GM12878 (cell line): ENCODE data around the gene TRMT10C. TPM values are rescaled to one million over a fixed set of nuclear protein-coding genes. Genes with fewer than 3 reads are reported as not detected.

ENCODE experiments used
- ATAC-seq: fragments of 200-7000 bp; cut with Tn5 transposase; 3 replicates; pipeline ENCODE4 v1.9.1; 2020; ENCODE audit warnings: mild to moderate bottlenecking, moderate library complexity
- BruUV-seq: library from RNA; stranded (reverse); fragments of 400-500 nt; replicated peaks from 2 replicates; lab custom pipeline; 2021; lab: Mats Ljungman, UMichigan
- CTCF ChIA-PET: fragments of 300-600 bp; sonication (Branson Sonifier 250); formaldehyde crosslinking; extraction: SDS; loops from one replicate; lab custom pipeline; 2021; ENCODE audit warnings: inconsistent platforms; lab: Yijun Ruan, JAX
- POLR2A ChIA-PET: fragments of 350-600 bp; formaldehyde crosslinking; extraction: SDS; loops from one replicate; lab custom pipeline; 2021; ENCODE audit warnings: inconsistent platforms; lab: Charles Lee
- RAD21 ChIA-PET: fragments of 300-600 bp; sonication (Branson Sonifier 250); formaldehyde crosslinking; loops from one replicate; lab custom pipeline; 2023; ENCODE audit warnings: antibody characterized with exemption; ENCODE audit not compliant: unreplicated experiment; lab: Charles Lee
- SMC1A ChIA-PET: fragments of 300-600 bp; sonication (Branson Sonifier 250); formaldehyde crosslinking; loops from one replicate; lab custom pipeline; 2023; ENCODE audit not compliant: unreplicated experiment, uncharacterized antibody; lab: Charles Lee
- DNase-seq: peaks from one replicate; pipeline ENCODE4 v3.0.0-alpha.2; 2011; ENCODE audit warnings: low read depth, low spot score
- FAIRE-seq: peaks from 3 replicates; lab custom pipeline; 2011; peaks lifted over from hg19 to GRCh38; lab: Jason Lieb, UNC
- H2AFZ ChIP-seq: 2 replicates; pipeline ENCODE4 v1.6.0; 2011; ENCODE audit warnings: low read depth, low read length, control low read depth; ENCODE audit not compliant: control insufficient read depth
- H3K27ac ChIP-seq: 2 replicates; pipeline ENCODE4 v1.5.1; 2011; ENCODE audit warnings: control low read depth; ENCODE audit not compliant: control insufficient read depth, insufficient read depth
- H3K27me3 ChIP-seq, 2 experiments: replicated peaks in 1 of 2; 2 replicates each; pipeline versions ENCODE4 v1.6.0 to v1.6.1; 2011; ENCODE audit warnings: low read length in 1 of 2; ENCODE audit not compliant: control insufficient read depth in 2 of 2, insufficient read depth in 2 of 2
- H3K36me3 ChIP-seq, 2 experiments: 2 replicates each; pipeline ENCODE4 v1.5.1; 2011; ENCODE audit warnings: low read length in 1 of 2; ENCODE audit not compliant: control insufficient read depth in 2 of 2, insufficient read depth in 2 of 2
- H3K4me1 ChIP-seq: 2 replicates; pipeline ENCODE4 v1.6.1; 2011; ENCODE audit warnings: mild to moderate bottlenecking, low read length, moderate library complexity, mixed read lengths; ENCODE audit not compliant: control insufficient read depth, insufficient read depth
- H3K4me2 ChIP-seq: 2 replicates; pipeline ENCODE4 v1.6.0; 2011; ENCODE audit warnings: control low read depth; ENCODE audit not compliant: control insufficient read depth, insufficient read depth
- H3K4me3 ChIP-seq: fragments of 200-600 bp; sonication (generic); 2 replicates; pipeline ENCODE4 v1.5.1; 2016
- H3K79me2 ChIP-seq: 2 replicates; pipeline ENCODE4 v1.6.0; 2011; ENCODE audit warnings: low read length; ENCODE audit not compliant: control insufficient read depth, insufficient read depth
- H3K9ac ChIP-seq: 2 replicates; pipeline ENCODE4 v1.8.0; 2011; ENCODE audit warnings: low read length, control low read depth, mixed read lengths; ENCODE audit not compliant: control insufficient read depth, insufficient read depth
- H3K9me3 ChIP-seq: replicated peaks from 3 replicates; pipeline ENCODE4 v1.5.1; 2011; ENCODE audit warnings: mild to moderate bottlenecking, low read length; ENCODE audit not compliant: control insufficient read depth, insufficient read depth
- H4K20me1 ChIP-seq: 2 replicates; pipeline ENCODE4 v1.6.0; 2011; ENCODE audit not compliant: control insufficient read depth, insufficient read depth
- CUX1 ChIP-seq: IDR thresholded peaks from 2 replicates; pipeline ENCODE4 v1.6.1; 2012; ENCODE audit warnings: improper control_type of control experiment, low read depth, low read length; ENCODE audit not compliant: insufficient replicate concordance
- GABPA ChIP-seq: IDR thresholded peaks from 2 replicates; pipeline ENCODE4 v1.6.1; 2014; ENCODE audit warnings: antibody characterized with exemption, low read depth, mild to moderate bottlenecking, inconsistent platforms
- PAX5 ChIP-seq: IDR thresholded peaks from 2 replicates; pipeline ENCODE4 v1.6.1; 2011; ENCODE audit warnings: low read depth, low read length, borderline replicate concordance
- WGBS: methylation state at CpG from one replicate; pipeline ENCODE4 v1.1.6; 2016; ENCODE audit warnings: low lambda C conversion rate; ENCODE audit not compliant: insufficient replicate concordance, insufficient coverage; ENCODE audit errors: missing lambda C conversion rate; 5-methylcytosine and 5-hydroxymethylcytosine counted together
- in situ Hi-C: fragments of 300-500 bp; cut with MboI; formaldehyde crosslinking; loops from 9 replicates; pipeline ENCODE4 v1.14.3; 2018; ENCODE audit warnings: mixed read lengths
- intact Hi-C: fragments of 100-400 bp; cut with micrococcal nuclease; formaldehyde crosslinking; loops from one replicate; pipeline ENCODE4 v1.14.2; 2022; ENCODE audit not compliant: unreplicated experiment
- polyA plus RNA-seq, 11 experiments: library from polyadenylated mRNA; depleted of rRNA in 4 of 11; unstranded in 6 of 11; stranded (reverse) in 5 of 11; fragments of >200 nt; fragmentation: Nextera tagmentation in 4 of 11; fragmentation: Illumina TruSeq in 1 of 11; extraction: Ambion mirVana in 4 of 11; extraction: Trizol in 1 of 11; gene quantifications; 1 replicate in 1 of 11; 2 replicates in 10 of 11; pipeline versions ENCODE4 v1.2.1 to v1.2.3, GENCODE V29; 2011 to 2016; ENCODE audit warnings: inconsistent platforms in 2 of 11, missing spikeins in 2 of 11, low read depth in 1 of 11
- total RNA-seq, 4 experiments: library from RNA; depleted of rRNA in 3 of 4; stranded (reverse); fragments of >200 nt in 3 of 4; fragmentation: Illumina TruSeq in 1 of 4; extraction: Trizol in 1 of 4; gene quantifications; 2 replicates each; pipeline versions ENCODE4 v1.2.1 to v1.2.3, GENCODE V29; 2013 to 2021
- TF ChIP-seq, protein P1 (sequence below): fragments of 450-650 bp; IDR thresholded peaks from 2 replicates; pipeline ENCODE4 v1.6.1; 2016; ENCODE audit warnings: mild to moderate bottlenecking

TRMT10C gene
- total and polyA plus RNA-seq, 10 of the 15 experiments (the other 5 are each of a cell fraction or from before 2014, with no cell fraction given) = 33.0 to 82.1 (median 47.1) TPM

- no peak overlapping the region for H3K27ac ChIP-seq
- peaks cover 65% of the 10 kb centered on the region for H3K79me2 ChIP-seq
- H2AFZ ChIP-seq = no peak overlapping the region
- no peak overlapping the region for H3K9ac ChIP-seq
- no peaks in the 10 kb centered on the region for H3K9me3 ChIP-seq
- no peak for ATAC-seq
- intact Hi-C loops = no loop called here
- ChIA-PET RAD21 (interaction anchor here (1.0 to 1.4 kb wide), 3 partner anchors 55 to 107 kb away, joined by 3 to 4 read pairs (median 4); no protein-coding TSS in a partner anchor), CTCF (interaction anchor here (1.1 to 2.2 kb wide), 5 partner anchors 16 to 648 kb away, joined by 3 to 6 read pairs (median 3); no protein-coding TSS in a partner anchor), POLR2A (interaction anchor here (0.9 kb wide), 1 partner anchor 101 kb away, joined by 3 read pairs; no protein-coding TSS in a partner anchor), SMC1A (interaction anchor here (0.6 to 3.4 kb wide), 4 partner anchors 12 to 247 kb away, joined by 3 to 11 read pairs (median 4); no protein-coding TSS in a partner anchor)
- WGBS = 25% methylated on average over 6 of the region's 6 CpGs
- H3K27me3 ChIP-seq = no peaks in the 10 kb centered on the region
- no peaks in the 10 kb centered on the region for H4K20me1 ChIP-seq
- 0 out of 2 replicates have a peak, but pooled peaks have one; percentile 38 for TF ChIP-seq PAX5
- no peak for TF ChIP-seq GABPA
- DNase-seq = no peak
- H3K4me1 ChIP-seq = peaks cover 7% of the 10 kb centered on the region
- in situ Hi-C loops = no loop called here
- BruUV-seq = TSS peak; percentile 10
- H3K36me3 ChIP-seq = peaks cover 0 to 5% of the 10 kb centered on the region in 2 experiments; a peak in 3 of 4 replicates
- peak overlapping the region; percentile 70 for H3K4me2 ChIP-seq
- no peak for FAIRE-seq
- 0 out of 2 replicates have a peak overlapping the region, but pooled peaks have one; percentile 18 for H3K4me3 ChIP-seq
Observed at GRCh38 chr3:101577286-101577685, 15.6 kb downstream of the TRMT10C start.

DNA sequence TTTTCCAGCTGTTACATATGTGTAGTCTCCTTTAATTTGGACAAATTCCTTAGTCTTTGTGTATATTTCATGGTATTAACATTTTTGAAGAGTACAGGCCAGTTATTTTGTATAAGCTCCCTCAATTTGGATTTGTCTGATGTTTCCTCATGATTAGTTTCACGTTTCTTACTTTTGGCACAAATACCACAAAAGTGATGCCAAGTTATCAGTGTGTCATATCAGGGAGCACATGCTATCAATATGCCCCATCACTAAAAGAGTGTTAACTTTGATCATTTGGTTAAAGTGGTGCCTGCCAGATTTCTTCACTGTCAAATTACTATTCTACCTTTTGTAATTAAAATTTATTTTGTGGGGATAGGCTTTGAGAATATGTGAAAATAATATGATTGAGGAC lies 26.9 kb downstream of the TRMT10C start:
- ChIA-PET RAD21 (interaction anchor here (2.0 kb wide), 1 partner anchor 14 kb away, joined by 5 read pairs; the partner anchor contains the start of gene PCNP), POLR2A (interaction anchor here (0.7 kb wide), 1 partner anchor 134 kb away, joined by 3 read pairs; no protein-coding TSS in a partner anchor), SMC1A (interaction anchor here (0.6 to 2.2 kb wide), 3 partner anchors 8 to 120 kb away, joined by 3 to 11 read pairs (median 3); no protein-coding TSS in a partner anchor), CTCF (interaction anchor here (1.3 kb wide), 1 partner anchor 15 kb away, joined by 4 read pairs; the partner anchor contains the start of gene PCNP)
- no peak overlapping the region for H3K4me2 ChIP-seq
- no peaks in the 10 kb centered on the region for H3K4me1 ChIP-seq
- peaks cover 0 to 10% of the 10 kb centered on the region in 2 experiments; a peak in 1 of 4 replicates for H3K36me3 ChIP-seq
- H3K27me3 ChIP-seq = no peaks in the 10 kb centered on the region
- FAIRE-seq (no peak), ATAC-seq (no peak), DNase-seq (no peak)
- intact Hi-C loops (no loop called here), in situ Hi-C loops (no loop called here)
- no peak overlapping the region for H3K4me3 ChIP-seq
- BruUV-seq = no TSS peak
- H4K20me1 ChIP-seq = no peaks in the 10 kb centered on the region
- no peaks in the 10 kb centered on the region; the same call in none of the 2 replicates for H3K79me2 ChIP-seq
- H3K27ac ChIP-seq = no peak overlapping the region
- no peaks in the 10 kb centered on the region for H3K9me3 ChIP-seq
- no peak overlapping the region for H2AFZ ChIP-seq
- 0% methylated on average over 1 of the region's 1 CpG for WGBS
- no peak for TF ChIP-seq CUX1
- TF ChIP-seq, protein P1, sequence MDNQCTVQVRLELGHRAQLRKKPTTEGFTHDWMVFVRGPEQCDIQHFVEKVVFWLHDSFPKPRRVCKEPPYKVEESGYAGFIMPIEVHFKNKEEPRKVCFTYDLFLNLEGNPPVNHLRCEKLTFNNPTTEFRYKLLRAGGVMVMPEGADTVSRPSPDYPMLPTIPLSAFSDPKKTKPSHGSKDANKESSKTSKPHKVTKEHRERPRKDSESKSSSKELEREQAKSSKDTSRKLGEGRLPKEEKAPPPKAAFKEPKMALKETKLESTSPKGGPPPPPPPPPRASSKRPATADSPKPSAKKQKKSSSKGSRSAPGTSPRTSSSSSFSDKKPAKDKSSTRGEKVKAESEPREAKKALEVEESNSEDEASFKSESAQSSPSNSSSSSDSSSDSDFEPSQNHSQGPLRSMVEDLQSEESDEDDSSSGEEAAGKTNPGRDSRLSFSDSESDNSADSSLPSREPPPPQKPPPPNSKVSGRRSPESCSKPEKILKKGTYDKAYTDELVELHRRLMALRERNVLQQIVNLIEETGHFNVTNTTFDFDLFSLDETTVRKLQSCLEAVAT = no peak
- H3K9ac ChIP-seq = no peak overlapping the region
